NCI-H82 (cell line): Measurements from ENCODE around the gene CTSD.

Source experiments
- DNase-seq: peaks from one replicate; lab custom pipeline; 2025; lab: John Stamatoyannopoulos, UW

Gene CTSD

DNA sequence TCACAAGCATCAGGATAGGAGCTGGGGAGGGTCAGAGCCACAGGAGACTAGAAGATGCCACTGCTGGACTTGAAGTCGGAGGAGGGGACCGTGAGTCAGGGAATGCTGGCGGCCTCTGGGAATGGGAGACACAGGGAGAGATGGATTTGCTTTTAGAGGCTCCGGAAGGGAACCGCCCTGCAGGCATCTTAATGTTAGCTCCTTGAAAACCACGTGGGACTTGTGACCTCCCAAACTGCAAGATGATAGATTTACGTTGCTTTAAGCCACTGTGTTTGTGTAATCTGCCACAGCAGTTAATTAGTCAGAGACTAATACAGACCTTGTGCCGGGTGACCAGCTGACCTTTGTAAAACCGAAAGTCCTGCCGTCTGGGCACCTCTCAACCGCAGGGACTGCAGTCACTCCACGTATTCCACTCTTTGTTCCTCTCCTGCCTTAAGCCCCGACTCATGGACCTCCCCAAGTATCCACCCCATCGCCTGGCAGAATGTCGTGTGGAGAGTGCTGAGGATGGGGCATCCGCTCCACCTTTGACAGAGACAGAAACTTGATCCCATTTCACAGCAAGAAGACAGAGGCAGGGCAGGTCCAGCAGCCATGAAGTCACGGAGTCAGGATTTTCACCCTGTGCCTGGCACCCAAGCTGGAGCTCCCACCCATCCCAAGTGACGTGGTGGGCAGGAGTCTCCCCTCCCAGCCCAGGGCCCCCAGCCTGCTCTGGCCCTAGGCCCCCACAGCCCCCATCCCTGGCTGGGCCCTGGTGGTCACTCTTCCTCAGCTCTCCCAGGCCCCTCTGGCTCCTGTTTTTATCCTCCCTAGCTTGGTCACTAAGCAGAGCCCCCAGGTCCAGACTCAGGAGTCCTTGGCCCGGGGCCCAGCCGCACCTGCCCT, 19.4 kb upstream of the CTSD start:
- DNase-seq = no peak

DNA sequence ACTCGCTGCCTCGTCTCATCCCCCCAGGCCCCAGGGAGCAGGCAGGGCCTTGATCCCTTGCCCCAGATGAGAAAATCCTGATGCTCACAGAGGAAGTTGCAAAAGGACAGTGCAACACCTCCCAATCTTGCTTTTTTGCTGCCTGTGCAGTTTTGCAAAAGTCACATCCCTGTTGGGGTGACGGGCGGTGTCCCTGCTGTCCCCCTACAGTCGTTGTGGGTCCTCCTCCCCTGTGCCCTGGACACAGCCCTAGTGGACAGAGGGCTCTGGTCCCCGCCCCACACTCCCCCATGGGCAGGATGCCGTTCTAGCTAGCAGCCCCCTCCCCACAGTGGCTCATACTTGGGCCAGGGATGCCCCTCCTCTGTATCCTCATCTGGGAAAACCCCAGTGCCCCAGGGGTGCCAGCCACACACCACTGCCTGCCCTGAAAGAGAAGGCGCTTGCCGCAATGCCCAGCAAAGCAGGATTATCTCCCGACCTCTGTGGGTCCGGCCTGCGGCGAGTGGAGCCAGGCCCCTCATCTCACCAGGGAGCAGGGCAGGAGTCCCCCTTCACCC, 18.4 kb upstream of the CTSD start:
- no peak for DNase-seq

- DNase-seq = no peak
Observed at GRCh38 chr11:1781593-1781975, 17.9 kb upstream of the CTSD start.

DNA sequence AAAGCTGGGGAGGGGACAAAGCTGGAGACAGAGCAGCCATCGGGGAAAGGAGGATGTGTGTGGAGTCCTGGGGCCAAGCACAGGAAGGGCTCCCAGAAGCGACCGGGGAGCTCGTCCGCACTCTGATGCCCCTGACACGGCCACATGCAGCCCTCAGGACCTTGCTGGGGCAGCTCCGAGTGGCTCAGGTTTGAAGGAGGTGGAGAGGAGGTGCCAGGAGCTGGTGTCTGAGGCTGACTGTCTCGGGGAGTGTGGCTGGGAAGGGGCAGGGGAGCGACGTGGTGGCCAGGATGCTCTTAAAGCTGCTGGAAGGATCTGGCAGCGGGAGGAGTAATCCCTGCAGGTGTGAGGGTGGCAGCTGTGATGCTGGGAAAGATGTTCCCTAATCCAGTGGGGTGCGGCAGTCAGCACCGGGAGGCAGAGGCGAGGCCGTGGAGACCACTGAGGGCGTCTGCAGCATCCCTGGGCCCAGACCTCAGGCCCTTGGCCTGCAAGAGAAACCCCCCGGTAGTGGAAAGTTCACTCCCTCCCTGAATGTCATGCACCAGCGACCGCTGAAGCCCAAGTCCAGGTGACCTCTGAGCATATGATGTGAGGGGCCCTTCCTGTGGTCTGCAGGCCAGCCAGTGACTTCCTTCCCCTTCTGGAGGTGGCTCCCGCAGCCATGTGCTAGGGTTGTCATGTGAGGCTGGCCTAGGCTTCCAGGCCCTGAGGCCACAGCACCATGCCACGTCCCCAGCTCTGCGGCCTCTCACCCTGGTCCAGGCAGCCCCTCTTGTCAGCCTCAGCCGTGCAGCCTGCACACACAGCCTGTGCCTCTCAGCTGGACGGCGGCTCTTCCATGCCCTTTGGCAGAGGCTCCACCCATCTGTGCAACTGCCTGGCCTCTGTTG, 17.2 kb upstream of the CTSD start:
- DNase-seq = no peak

DNA sequence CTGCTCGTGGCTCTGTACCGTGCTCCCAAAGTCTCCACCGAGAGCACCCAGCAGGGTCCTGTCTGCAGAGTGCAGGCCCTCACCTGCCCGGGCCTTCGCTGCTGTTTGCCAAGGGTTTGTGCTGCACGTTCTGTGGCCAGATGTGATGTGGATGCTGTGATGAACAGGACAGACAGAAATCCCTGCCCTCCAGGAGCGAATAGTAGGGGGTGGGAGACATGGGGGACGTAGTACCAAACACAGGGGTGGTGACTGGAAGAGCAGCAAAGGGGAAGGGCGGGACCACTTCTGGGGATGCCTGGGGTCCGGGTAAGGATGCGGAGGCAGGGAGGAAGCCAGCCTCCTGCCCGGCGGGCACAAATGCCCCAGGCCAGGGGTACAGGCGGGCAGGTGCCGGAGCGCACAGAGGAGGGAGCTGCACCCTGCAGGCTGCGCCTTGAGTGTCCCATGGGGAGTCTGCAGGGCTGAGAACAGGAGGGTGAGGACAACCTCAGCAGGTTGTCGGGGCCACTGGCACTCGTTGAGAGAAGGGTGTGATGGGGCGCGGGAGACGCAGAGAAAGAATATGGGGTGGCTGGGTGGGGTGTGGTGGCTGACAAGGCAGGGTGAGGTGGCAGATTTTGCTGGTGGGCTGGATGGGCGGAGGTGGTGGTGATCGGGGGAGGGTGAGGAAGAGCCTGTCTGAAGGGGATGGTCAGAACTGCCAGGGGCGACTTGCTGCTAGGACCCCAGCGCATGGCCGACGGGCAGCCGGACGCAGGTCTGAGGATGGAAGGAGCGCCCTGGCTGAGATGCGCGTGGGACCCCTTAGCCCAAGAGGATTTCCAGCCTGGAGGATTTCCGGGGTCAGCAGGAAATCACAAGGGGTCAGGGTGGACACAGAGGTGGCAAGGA, 16.3 kb upstream of the CTSD start:
- no peak for DNase-seq

DNA sequence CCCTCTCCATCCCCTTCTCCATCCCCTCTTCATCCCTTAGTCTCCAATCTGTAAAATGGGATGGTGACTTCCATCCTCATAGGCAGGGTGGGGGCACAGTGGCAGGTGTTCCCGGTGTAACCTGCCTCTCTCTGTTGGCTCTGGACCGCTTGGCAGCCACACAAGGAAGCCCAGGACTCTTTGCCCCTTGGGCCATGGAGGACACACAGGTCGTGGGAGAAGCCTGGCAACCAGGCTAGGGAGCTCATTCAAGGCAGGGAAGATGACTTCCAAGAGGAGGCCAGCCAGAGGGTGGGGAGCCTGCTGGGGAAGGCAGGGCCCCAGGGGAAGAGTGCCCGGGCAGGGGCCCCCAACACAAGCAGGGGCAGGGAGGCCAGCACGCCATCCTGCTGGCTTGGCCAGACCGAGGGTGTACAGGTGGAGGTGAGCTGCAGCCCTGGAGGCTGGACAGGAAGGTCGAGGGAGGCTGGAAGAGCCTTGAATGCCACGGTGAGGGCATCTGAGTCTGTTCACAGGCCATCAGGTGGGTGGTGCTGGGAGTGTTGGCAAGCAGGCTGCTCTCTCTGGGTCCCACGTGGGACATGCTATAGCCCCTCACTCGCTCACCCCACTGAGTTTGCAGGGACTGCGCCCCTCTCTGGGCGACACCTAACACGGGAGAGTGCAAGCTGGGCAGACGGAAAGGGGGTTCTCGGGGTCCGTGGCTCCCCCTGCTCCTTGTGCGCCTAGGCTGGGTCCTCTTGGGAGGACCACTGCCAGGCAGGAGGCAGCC, 15.5 kb upstream of the CTSD start:
- no peak for DNase-seq

DNA sequence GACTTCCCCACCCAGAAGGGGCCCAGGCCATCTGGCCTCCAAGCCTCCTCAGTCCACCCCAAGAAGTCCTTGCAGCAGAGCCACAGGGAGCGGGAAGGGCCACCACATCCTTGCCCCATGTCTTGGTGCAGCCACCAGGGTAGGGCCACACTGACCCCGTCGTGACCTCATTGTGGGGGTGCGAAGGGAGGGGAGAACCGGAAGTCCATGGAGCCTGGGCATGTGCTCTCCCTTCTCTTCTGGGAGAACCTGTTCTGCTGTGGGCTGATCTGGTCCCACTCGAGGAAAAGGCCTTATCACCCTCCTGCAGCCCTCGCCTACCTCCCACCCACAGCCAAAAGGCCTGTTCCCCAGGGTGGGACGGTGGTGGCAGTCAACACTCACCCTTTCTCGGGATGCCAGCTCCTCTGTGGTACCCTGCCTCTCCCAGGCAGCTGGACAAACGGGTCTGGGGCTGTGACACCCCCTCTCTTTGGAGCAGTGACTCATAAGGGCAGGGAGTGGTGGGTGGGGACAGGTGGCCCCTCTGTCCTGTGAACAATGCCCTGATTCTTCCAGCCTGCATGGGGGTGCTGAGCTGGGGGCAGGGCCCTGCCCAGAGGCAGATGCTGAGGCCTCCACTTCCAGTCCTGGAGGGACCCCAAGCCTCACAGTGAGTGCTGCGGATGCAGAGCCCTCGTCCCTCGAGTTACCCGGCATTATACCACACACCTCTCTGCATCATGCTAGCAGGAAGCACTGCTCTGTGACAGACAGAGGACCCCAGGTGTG, 14.6 kb upstream of the CTSD start:
- DNase-seq = no peak

DNA sequence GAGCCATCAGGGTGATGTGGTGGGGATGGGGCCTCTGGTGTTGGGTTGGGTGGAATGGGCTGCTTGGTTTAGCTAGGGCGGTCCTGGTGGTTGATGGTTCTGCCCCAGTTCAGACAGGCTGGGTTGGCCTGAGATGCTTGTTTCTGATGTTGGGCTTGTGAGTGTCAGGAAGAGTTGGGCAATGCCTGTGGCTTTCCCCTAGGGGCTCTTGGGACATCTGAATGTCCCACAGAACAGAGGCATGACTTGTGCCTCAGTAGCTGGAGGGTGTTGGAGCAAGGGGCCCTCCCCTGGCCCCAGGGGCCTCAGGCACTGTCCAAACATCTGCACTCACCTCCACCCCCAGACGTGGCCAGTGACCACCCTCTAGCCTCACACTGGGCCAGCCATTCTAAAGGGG, 14.0 kb upstream of the CTSD start:
- DNase-seq = no peak

GRCh38 chr11:1776944-1777715, 13.4 kb upstream of the CTSD start:
- DNase-seq = no peak

GRCh38 chr11:1776331-1776851, 12.7 kb upstream of the CTSD start:
- DNase-seq = no peak

- no peak for DNase-seq
Observed at GRCh38 chr11:1774886-1775285, 11.2 kb upstream of the CTSD start.

DNA sequence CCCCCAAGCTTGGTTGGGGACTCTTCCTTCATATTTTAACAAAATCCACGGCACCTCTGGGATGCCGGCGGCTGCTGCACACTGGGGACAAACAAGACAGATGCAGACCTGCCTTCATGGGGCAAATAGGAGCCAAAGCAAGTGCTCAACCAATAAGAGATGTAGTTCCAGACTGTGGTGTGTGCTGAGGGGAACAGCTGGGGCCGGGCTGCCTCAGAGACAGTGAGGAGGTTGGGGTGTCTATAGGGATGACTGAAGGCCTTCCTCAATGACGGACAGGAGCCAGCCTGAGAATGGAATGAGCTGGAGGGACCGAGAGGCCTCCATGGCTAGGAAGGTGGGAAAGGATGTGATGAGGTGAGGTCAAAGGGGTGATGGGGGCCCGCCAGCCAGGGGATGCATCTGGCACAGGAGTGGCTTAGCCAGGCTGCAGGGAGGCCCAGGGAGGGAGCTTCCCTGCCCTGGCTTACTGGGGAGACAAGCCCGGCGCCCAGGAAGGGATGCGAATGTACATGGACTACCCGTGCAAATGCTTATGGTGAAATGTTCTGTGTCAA, 10.3 kb upstream of the CTSD start:
- no peak for DNase-seq

DNA sequence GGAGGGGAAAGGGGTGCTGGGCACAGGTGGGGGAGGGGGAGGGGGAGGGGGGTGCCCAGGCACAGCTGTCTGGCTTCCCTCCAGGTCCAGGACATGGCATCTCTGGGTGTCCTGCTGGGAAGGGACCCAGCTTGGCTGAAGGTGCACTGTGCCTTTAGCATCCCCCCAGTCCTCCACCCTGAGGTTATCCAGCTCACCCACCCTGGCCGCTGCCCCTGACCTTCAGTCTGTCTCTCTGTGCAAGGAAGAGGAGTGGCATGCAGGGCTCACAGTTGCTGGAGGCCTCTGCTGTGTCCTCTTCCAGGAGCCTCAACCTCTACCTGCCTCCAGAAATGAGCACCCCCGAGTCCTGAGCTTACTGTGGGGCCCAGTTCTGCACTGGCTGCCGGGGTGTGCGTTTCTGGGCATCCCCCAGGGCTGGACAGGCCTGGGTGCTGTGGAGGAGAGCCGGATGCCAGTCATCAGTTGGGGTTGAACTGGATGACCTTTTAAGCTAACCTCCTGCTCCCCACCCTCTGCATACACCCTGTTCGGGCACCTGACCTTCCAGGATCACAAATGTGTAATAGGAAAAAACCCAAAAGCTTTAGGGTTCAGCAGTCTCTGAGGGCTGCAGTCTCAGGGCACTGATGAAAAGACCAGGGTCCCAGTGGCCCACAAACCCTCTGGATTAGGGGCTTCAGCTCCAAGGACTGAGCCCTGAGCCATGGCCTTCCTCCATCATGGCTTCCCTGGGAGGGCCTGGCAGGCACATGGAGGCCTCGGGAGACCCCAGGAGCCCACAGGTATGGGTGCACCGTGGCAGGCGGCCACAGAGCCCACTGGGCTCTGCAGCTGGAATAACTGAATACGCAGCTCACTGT, 9.6 kb upstream of the CTSD start:
- DNase-seq = no peak

- DNase-seq = no peak
Observed at GRCh38 chr11:1772270-1773130, 8.8 kb upstream of the CTSD start.

- no peak for DNase-seq
Observed at GRCh38 chr11:1771700-1772099, 8.0 kb upstream of the CTSD start.

GRCh38 chr11:1771273-1771672, 7.5 kb upstream of the CTSD start:
- no peak for DNase-seq

DNA sequence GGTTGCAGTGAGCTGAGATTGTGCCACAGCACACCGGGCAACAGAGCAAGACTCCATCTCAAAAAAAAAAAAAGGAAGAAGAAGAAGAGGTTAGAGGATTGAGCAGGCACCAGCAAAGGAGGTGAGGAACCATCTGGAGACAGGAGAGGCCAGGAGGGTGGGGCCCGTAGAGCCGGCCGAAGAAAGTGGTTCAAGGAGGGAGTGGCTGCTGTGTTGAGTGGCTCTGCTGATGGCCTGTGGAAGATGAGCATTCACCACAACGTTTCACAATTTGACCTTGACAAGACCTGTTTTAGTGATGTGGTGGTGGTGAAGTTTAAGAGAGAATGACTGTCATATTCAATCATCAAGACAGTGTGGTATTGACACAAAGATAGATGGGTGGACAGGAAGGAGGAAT, 6.8 kb upstream of the CTSD start:
- no peak for DNase-seq
